GM21825 (cell line): ENCODE measurements around the gene FXYD7.

Experiments used
- ATAC-seq: cut with Tn5 transposase; IDR thresholded peaks from one replicate; pipeline ENCODE4 v1.9.1; 2021; ENCODE audit warnings: mild to moderate bottlenecking, moderate library complexity; ENCODE audit not compliant: unreplicated experiment

The FXYD7 gene

DNA sequence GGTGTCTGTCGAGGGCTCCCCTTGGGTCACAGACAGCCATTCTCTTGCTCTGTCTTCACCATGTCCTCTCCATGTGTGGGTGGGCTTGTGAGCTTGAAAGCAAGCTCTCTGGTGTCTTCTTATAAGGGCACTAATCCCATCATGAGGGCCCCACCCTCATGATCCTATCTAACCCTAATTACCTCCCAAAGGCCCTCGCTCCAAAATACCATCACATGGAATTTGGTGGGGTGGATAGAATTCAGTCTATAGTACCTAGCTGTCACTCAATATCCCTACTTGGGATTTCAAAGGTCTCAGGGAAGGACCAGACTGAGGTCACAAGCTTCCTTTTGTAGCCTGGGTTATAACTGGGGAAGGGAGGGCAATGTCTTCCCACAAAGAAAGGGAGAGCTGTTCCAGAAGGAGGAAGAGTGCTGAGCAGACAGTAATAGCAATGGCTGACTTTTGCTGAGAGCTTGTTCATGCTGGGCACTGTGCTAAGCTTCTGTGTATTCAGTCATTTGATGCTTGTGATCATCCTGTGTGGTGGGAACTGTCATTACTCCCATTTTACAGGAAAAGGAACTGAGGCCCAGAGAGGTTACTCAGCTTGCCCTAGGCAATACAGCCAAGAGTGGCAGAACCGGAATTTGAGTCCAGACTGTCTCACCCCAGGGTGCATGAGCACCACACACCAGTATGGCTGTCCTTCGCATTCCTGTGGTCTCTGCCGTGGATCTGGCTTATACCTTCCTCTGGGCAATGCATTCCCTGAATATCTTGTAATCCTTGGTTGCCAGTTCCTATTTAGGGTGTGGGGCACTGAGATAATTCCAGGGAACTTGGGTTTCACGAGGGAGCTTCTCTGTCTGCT lies 19.6 kb downstream of the FXYD7 start:
- ATAC-seq: no peak

DNA sequence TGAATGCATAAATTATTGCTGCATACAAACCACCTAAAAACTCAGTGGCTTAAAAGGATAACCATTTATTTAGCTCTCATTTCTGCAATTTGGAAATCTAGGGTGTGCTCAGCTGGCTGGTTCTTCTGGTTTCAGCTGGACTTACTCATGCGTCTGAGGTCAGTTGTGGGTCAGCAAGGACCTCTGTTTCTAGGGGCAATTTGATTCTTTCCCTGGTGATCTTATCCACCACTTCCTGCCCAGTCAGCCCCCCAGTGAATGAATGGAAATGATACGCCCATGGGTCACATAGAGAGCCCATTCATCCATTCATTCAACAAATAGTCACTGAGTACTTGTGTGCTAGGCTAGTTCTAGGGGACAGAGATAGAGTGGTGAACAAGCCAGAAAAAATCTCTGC lies 21.4 kb downstream of the FXYD7 start:
- ATAC-seq: no peak

DNA sequence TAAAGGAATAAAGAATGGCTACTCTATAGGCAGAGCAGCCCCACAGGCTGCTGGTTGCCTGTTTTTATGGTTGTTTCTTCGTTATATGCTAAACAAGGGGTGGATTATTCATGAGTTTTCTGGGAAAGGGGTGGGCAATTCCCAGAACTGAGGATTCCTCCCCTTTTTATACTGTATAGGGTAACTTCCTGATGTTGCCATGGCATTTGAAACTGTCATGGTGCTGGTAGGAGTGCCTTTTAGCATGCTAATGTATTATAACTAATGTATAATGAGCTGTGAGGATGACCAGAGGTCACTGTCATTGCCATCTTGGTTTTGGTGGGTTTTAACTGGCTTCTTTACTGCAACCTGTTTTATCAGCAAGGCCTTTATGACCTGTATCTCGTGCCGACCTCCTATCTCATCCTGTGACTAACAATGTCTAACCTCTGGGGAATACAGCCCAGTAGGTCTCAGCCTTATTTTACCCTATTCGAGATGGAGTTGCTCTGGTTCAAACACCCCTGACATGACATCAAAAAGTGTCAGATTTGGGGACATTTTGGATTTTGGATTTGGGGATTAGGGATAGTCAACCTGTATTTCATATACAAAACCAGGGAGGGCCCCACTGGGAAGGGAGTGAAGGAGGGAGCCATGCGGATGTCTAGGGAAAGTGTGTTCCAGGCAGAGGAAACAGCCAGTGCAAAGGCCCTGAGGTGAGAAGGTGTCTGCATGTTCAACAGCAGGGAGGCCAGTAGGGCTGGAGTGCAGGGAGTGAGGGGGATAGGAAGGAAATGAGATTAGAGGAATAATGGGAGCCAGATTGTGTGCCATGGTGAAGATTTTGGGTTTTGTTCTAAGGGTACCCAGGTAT lies 22.4 kb downstream of the FXYD7 start:
- ATAC-seq: no peak

DNA sequence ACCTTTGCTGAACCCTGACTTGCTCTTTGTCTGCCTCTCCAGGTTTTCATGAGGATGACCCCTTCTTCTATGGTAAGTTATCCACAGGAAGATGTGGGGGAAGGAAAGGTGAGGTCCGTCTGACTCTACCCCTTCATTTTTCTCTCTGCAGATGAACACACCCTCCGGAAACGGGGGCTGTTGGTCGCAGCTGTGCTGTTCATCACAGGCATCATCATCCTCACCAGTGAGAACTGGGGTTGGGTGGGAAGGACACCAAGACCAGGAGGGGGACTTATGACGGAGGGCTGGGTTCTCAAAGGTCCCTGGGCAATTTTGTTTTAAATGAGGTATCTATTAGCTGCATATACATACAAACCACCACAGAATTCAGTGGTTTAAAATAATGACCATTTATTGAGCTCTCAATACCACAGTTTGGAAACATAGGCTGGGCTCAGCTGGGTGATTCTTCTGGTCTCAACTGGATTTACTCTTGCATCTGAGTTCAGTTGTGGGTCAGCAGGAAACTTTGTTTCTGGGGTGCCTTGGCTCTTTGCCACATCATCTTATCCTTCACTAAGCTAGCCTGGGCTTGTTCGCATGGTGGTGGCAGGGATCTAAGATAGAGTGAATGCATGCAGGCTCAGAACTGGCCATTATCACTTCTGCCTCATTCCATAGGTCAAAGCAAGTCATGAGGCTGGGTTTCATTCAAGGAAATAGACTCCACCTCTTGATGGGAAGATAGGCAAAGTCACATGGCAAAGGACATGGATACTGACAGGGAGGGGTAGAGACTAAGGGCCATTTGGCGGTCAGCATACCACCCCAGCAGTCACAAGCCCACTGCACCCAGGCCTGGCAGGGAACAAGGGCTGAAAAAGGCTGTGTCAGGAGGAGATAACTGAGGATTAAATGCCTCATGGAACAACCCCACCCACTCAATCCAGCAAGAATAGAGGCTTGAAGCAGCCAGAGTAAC lies 23.3 kb downstream of the FXYD7 start:
- no peak for ATAC-seq

DNA sequence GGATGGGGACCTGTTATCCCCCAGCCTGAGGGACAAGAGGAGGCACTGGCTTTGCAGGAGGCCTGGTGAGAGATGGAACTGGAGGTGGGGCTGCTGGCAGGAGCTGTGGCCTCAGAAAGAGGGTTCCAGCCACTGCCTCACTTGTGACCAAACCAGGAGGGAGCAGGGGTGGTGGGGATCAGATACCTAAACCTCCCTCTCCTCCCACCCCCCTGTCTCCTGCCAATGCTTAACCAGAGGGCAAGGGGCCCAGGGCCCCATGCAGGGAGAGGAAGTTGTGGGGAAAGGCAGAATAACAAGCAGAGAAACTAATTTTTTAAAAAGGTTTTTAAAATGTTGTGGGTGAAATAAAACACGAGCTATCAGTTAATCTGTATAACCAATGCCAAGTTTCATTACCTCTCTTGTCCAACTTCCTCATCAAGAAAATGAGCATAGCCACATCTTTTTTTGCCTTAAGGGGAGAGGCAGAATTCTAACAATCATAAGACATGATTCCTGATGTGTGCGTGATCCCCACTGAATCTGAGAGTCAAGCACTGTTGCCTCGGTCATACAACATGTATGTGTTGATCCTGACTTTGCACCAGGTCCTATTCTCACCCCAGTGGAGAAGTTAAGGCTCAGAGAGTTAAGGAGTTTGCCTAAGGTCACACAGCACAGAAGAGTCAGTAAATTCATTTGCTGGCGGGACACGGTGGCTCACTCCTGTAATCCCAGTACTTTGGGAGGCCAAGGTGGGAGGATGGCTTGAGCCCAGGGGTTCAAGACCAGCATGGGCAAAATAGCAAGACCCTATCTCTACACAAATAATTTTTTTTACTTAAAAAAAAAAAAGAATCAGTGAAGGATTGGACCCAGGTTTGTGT lies 24.4 kb downstream of the FXYD7 start:
- ATAC-seq: no peak

DNA sequence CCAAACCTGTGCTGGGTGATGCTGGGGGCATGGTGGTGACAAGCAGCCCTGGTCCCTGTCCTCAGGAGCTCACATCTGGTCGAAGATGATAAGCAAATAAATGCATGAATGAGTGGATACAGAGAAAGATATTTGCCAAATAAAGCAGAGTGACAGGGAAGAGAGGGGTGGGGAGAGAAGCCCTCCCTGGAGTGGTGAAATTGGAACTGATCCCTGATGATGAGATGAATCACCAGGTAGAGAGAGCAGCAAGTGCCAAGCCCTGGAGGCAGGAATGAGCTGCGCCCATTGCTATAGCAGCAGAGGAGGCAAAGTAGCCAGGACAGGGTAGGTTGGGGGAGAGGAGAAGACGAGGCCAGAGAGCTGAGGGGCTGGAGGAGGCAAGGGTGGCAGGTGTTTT lies 25.1 kb downstream of the FXYD7 start:
- no peak for ATAC-seq

DNA sequence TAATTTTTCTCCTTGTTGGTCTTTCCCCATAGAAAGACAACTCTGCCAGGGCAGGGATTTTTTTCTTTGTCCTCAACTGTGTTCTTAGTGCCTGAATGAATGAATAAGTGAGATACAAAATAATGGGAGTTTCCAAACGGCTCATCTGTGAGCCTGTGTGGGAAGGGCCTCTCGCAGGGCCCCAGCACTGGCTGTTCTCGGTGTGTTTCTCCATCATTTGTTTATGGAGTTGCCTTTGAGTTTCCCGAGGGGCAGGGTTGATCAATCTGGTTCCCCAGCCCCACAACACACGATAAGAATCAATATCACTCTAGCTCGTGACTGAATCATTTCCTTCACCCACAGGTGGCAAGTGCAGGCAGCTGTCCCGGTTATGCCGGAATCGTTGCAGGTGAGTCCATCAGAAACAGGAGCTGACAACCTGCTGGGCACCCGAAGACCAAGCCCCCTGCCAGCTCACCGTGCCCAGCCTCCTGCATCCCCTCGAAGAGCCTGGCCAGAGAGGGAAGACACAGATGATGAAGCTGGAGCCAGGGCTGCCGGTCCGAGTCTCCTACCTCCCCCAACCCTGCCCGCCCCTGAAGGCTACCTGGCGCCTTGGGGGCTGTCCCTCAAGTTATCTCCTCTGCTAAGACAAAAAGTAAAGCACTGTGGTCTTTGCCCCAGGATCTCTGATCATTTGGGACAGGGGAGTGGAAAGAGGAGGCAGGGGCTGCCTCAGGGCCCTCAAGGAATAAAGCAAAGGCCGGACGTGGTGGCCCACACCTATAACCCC lies 26.4 kb downstream of the FXYD7 start:
- ATAC-seq: no peak

DNA sequence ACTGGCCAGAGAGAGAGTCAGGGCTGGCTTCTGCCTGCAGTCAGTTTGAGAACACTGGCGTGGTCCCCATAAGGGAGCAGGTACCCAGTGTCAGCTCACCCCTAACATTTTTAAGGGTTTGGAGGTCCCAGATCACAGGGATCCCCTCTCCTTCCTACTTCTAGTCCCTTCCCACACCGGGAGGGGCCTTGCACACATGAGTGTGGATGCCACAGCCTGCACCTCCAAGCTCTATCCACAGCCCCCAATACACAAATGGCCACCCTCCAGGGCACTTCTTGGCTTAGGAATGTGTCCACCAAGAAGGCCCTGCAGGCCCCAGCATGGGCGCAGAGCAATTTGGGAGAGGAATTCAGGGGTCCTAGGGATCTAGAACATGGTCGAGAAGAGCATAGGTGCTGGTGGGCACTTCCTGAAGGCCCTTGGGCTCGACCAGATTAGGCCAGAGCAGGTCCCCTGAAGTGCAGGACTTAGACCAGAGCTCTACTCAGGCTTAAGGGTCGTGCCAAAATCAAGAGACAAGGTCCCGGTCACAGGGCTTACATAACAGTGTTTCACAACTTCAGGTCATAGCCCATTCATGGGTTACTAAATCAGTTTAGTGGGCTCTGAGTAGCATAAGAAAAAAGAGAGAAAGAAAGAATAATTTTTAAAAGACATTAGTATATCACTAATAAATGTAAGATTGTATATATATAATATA lies 27.5 kb downstream of the FXYD7 start:
- ATAC-seq: no peak

DNA sequence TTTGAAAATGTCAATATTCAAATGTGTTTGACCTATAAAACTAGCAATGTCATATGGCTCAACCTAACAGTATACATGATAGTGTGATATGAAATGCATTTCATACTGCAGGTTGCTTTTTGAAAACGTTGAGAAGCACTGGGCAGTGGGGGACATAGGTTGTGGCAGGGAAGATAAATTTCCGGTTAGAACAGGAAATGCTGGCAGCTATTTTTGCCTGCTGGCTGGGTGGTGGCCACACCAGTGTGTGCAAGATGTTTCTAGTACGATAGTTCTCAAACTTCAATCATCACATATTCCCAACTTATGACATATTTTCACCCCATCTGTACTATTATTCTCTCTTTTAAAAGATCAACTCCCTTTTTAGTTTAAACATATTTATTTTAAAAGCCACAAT lies 28.7 kb downstream of the FXYD7 start:
- ATAC-seq: no peak

DNA sequence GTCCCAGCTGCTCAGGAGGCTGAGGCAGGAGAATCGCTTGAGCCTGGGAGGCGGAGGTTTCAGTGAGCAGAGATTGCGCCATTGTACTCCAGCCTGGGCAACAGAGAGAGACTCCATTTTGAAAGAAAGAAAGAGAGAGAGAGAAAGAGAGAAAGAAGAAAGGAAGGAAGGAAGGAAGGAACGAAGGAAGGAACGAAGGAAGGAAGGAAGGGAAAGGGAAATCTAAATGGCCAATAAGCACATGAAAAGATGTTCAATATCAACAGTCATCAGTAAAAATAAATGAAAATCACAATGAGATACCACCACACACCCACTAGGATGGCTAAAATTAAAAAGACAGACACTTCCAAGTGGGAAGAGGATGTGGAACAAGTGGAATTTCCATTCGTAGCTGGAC lies 31.2 kb downstream of the FXYD7 start:
- ATAC-seq: no peak

DNA sequence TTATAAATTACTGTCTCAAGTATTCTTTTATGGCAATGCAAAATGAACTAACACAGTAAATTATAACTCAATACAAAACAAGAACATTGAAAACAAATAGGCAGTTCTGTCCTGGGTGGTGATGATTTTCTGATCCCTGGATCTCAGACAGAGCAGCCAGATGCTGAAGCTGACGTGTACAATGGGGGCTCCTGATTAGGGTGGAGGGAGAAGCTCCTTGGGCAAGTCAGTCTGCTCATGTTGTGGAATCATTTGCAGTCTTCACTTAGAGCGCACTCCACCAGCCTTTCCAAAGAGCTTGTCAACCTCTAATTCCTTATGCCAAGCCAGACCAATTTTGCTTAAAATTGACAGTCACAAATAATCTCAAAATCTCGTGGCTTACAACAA lies 33.1 kb downstream of the FXYD7 start:
- no peak for ATAC-seq

DNA sequence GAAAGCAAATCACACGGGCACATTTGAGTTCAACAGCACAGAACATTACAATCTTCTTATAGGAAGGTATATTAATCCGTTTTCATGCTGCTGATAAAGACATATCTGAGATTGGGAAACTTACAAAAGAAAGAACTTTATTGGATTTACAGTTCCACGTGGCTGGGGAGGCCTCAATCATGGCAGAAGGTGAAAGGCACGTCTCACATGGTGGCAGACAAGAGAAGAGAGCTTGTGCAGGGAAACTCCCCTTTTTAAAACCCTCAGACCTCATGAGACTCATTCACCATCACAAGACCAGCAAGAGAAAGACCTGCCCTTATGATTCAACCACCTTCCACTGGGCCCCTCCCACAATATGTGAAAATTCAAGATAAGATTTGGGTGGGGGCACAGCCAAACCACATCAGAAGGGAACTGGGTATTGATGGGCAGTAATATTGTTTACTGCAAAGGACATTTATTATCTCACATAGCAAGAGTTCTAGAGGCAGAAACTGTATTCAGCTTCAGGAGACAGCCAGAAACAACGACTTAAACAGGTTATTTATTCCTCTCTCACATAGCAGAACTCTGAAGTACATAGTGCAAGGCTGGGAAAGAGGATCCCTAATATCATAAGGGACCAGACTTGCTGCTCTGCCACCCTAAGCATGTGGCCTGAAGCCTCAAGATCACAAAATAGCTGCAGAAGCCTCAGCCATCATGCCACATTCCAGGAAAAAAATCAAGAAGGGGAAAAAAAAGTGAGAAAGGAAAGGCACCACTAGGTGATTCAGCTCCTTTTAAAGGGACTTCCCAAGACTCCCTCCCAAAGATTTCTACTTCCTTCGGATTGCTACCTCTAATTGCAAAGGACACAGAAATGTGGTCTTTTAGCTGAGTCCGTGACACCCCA lies 34.6 kb downstream of the FXYD7 start:
- ATAC-seq: no peak

DNA sequence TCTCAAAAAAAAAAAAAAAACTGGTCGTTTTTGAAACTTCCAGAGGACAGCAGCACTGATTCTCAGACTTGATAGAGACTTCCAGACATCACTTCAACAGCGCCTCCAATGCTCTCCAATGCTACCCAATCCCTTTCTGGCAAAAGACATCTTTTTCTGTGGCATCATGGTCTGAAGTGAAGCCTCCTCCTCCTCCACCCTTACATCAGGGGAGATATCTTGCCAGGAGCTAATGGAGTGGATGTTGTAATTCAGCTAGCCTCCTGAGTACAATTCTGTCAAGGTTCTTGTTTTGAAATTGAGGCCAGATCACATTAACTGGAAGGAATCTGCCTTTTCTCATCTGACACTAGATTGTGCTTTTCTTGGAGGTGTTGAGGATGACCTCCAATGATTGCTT lies 35.6 kb downstream of the FXYD7 start:
- no peak for ATAC-seq

DNA sequence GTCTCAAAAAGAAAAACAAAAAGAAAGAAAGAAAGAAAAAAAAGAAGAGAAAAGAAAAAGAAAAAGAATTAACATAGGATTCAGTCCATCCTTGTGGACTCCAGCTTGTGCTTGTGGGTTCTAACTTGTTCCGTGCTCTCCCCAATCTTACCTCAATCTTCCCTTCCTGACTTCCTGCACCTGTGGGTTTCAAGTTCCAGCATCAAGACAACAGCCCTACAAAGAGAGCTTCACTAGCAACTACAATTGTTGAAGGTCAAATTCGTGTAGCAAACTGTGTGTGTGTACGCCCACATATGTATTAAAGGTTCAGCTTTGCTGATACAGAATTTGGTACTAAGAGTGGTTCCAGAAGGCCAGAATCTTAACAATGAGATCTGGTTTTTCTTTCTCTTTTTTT lies 36.8 kb downstream of the FXYD7 start:
- ATAC-seq: no peak

DNA sequence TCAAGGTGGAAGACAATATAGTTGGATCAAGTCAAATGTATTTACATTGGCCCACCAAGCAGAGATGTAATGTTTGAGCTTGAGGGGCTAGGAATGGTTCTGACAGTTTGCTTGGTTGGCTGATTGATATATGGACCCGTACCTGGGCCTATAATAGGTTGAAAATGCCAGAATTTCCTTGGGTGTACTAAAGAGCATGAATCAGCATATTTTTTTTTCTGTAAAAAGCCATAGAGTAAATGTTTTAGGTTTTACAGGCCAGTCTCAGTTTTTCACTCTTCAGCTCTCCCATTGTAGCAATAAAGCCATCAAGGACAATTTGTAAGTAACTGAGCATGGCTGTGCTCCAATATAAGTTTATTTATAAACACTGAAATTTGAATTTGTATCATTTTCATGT lies 38.3 kb downstream of the FXYD7 start:
- ATAC-seq: no peak

DNA sequence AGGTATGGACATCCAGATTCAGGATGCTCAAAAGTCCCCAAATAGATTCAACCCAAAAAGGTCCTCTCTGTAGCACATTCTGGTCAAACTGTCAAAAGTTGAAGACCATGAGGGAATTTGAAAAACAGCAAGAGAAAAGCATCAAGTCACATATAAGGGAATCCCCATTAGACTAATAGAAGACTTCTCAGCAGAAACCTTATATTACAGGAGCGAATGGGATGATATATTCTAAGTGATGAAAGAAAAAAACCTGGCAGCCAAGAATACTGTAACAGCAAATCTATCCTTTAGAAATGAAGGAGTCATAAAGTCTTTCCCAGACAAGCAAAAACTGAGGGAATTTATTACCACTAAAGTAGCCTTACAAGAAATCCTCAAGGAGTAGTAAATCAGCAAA lies 41.2 kb downstream of the FXYD7 start:
- ATAC-seq: no peak

DNA sequence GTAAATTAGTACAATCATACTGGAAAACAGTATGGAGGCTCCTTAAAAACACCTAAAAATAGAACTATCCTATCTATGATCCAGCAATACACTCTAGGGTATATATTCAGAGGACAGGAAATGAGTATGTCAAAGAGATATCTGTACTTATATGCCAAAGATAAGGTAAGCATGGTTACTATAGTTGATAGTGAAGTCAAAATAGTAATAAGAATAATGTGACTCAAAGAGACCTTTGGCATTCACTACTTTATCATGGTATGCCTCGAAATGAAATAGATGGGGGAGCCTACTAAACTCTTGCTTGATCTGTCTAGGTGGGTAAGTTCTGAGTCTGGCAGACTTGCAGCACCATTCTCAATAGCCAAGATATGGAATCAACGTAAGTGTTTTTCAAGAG lies 41.8 kb downstream of the FXYD7 start:
- ATAC-seq: no peak
